GM19193 (cell line): ENCODE measurements around the gene CDH20.

Experiments
- POLR2A ChIP-seq: IDR thresholded peaks from 4 replicates; pipeline ENCODE4 v1.6.1; 2011; ENCODE audit not compliant: insufficient read depth, insufficient read length; ENCODE audit errors: extremely low read depth

Gene CDH20

DNA sequence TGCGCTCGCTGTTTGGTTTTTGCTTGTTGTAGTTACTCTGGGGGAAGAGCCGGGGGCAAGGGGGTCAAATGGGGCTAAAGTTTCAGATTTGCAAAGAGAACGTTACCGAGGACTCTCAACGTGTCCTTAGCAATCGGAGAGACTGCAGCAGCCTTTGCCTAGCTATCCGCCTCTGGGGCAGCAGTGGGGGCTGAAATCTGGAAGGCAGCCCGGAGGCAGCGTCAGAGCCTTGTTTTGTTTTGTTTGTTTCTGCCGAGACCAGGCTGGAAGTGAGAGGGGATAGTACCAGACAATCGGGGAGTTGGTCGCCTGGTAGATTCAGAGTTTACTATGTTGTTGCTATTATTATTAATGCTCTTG, 1.2 kb downstream of the CDH20 start:
- TF ChIP-seq POLR2A, result no peak

DNA sequence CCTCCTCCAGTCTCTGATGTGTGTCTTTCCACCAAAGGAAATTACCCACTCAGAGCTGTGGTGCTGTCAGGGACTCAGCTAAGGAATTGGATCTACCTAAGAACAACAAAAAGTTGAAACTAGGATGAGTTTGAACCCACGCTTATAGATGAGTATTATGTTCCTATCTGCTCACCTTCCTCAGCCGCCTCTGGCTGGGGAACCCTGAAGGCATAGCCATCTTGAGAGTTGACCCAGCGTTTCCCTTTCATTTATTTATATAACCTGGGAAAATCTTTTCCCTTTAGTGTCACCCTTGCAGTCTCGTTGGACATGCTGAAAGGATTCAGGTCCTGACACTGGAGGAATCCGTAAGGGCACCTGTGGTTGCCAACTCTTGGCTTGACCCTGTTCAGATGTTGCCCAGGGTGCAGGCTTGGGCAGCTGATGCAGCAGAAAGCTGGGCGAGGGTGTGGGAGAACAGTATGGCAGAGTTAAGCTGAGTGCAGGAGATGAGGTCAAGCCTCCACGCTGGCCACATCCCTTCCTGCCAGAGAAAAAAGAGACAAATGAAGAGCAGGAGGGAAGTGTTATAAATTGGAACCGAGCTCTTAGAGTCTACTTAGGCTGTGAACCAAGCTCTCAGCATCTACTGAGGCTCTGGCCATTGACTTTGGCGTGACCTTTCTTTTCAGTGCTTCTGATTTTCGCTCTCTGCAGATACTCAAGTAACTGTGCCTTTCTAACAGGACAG, 1.9 kb downstream of the CDH20 start:
- TF ChIP-seq POLR2A, result no peak

DNA sequence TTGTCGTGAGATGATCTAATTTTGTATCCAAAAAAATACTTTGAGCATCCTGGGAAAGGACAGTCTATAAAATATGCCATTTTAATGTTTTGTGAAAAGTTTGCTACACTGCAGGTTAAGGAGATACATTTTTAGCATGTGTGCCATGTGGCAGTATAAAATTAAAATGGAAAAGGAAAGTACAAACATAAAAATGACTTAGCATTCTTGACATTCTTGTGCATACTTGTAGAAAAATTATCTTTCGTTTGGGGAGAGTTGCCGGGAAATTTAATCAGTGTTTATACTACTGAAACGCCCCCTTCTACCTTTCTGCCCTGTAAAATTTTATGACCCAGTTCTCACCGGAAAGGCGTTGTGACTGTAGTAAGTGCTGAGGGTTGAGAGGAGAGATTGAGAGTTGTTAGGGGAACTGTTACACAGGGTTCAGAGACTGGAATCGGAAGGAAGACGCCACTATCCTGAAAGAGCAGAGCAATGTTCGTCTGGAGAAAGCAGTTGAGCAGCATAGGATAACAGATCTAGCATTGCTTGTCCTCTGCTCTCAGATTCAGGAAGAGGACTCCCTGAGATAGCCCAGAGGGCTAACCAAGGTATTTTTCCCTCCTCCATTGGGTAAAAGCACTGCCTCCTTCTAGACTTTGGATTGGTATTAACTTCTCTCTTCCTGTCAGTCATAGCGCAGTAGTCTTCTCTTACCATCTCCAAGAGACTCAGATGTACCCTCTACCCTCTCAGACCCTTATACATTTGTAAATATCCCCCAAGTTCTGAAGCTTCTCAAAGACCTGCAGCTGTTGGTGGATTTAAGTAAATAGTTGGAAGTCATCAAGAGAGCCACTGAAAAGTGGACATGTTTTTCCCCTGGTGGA, 2.7 kb downstream of the CDH20 start:
- TF ChIP-seq POLR2A, result no peak

DNA sequence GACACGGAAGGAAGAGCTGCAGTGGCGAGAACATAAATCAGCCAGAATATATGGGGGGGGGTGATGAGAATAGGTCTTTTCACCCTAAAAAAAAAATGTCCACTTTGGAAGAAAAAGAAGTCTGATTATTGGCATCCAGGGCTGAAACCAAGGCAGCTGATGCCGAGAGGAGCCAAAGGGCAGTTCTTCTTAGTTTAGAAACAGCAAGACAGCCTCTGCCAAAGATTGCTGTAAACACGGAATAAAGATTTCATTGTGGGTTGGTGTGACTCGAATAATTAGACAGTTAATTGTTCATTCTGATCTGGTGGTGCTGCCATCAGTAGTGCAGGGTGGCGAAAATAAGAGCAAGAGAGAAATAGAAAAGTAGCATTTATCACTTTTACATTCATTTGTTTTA, 3.5 kb downstream of the CDH20 start:
- TF ChIP-seq POLR2A, result no peak

DNA sequence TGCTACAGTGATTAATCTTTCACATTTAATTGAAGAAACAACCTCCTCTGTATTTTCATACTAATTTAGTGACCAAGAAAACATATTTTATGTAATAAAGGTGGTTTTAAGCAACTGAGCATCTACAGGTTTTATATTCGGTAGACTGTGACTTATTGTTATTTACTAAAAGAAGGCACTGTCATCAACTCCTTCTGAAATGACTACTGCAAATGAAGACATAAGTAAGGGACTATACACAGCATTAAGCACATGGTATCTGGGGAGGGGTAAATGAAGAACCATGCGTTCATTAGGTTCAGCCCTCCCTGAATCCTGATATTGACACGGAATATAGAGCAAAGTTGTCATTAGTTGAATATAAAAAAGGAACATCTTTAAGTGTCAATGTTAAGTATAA, 4.3 kb downstream of the CDH20 start:
- no peak for TF ChIP-seq POLR2A

DNA sequence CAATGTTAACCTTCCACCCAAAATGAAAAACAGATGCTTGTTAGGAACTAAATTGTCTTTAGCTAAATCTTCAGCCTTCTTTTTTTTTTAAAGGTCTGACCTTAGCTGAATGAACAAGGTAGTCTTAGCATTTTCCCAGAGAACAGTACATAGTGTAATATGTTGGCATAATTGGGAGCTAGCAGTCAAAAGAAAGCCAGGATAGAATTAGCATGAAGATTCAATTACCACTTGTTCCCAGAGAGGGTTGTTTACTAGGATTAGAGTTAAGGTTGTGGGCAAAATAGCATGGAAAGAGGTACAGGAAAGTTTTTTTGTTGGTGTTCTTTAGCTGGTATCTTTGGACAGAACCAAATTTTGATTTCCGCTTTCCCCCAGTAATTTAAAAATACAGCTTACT, 6.9 kb downstream of the CDH20 start:
- no peak for TF ChIP-seq POLR2A

DNA sequence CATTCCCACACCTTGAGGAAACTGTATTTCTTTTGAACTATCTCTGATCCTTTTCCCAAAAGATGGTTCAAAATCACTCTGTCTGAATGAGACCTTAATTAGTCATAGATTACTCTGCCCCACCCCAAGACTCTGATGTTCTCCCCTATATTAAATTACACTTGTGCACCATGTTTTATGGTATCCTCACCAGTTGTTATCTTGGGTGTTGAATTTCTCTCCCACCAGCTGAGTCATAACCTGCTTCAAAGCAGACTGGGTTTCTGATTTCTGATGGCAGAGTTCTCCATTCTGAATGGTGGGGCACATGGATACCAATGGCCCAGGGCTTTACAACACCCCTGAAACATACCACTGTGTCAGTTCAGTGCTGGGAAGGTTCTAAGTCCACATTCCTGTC, 15.0 kb downstream of the CDH20 start:
- TF ChIP-seq POLR2A, result no peak

DNA sequence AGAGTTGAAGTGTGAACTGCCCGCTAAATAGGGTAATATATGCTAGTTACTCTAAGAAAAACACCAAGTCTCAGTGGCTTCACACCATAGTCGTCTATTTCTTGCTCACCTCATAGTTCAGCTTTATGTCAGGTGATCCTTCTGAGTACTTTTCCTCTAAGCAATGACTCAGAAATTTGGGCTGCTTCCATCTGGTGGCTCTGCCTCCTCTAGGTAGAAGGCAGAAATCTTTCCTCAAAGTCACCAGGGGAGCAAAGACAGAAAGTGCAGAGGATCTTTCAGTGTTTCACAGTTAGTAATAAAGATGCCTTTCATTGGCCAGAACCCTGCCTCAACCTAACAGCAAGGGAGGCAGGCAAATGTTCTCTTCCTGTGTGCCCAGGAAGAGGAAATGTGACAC, 17.3 kb downstream of the CDH20 start:
- no peak for TF ChIP-seq POLR2A

DNA sequence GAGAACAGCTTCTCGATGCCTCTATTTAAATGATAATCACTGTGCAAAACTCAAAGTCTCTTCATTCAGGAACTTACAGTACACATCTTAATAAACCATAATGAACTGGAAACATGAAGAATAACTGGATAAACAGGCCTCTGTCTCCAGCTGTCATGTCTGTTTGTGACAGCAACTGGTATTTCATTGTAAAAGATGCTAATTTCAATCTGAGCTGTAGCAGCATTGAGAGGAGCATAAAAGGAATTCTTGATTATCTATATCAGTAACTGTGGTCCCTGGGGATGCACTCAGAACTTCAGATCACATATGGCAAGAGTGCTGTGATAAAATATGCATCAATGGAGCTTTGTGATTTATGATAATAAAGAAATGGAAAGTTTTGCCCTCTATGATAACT, 18.8 kb downstream of the CDH20 start:
- TF ChIP-seq POLR2A, result no peak

DNA sequence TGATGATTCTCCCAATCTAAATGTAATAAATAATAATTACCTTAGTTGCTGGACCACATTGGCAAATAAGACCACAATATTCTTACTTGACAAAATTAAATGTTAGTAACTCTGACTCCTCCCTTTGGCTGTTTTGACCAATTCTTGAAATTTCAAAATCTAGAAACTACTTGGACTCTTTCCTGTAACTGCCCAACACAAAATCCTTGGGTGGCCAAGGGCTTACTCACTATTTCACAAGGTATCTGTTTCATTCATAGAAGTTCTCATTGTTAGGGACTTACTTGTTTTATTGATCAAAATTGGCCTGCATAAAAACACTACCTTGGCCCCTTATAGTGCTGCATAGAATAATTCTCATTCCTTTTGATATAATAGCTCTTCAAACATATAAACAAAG, 19.4 kb downstream of the CDH20 start:
- TF ChIP-seq POLR2A, result no peak

DNA sequence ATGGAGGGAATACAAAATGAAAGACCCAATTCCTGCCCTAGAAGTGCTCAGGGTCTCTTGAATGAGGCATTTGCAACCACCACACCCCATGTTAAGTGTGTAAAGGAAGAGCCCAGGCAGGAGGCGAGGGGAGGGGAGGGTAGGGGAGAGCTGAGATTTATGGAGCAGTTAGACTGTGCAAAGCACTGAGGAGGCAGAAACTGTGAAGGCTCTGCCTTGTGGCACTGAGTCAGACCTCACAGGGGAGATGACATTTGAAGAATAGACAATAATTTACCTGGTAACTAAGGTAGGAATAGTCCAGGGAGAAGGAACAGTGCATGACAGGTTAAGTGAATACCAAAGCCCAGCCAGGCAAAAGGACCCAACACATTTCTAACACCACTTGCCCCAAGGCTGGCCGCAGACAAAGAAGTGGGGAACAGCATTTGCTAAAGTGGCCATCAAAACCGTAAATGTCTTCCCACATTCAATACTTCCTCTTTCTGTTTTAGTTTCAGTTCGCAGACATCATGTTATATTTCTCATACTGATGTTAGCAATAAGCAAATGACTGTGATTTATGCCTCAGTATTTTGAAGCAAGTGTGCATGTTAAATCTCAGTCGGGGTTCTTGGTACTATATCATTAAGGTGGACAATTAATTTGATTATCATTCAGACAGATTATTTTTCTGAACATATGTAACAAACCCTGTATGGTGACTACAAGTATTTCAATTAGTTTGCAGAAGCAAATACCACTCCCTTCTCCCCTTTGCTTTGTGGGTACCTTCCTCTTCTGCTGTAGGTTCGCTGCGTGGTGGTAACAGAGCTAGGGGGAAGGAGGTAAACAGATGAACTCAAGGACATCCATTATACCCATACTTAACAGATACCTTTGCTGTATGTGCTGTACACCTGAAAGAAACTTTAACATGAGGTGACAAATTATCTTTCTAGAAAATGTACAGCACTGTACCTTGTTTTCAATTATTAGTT, 27.5 kb downstream of the CDH20 start:
- TF ChIP-seq POLR2A, result no peak

DNA sequence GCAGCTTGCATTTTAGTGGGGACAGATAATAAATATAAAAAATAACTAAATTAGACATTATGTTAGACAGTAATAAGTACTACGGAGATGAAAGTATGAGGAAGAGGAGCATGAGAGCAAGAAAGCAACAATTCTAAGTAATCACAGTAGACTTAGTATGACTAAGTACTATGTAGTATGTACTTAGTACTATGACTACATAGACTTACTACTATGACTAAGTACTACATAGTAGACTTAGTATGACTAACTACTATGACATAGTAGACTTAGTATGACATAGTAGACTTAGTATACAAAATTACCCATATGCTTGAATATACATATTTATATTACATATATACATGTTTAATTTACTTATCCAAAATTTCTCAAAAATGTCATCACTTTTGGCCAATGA, 29.3 kb downstream of the CDH20 start:
- no peak for TF ChIP-seq POLR2A

DNA sequence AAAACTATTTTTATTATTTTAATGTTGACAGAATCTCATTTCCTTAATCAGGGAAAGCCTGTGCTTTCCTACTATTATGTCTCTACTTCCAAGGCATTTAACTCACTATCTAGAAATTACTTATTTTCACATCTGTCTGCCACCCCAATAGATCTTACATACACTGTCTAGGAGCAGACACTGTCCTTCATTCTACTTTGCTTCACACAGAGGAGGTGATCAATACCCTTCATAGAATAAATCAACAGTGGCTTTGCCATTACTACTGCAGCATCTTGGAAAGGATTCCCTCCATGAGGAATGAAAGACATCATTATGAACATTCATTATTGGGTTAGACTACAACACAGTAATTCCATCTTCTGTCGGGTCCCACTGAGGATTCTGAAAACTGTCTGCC, 31.7 kb downstream of the CDH20 start:
- no peak for TF ChIP-seq POLR2A

DNA sequence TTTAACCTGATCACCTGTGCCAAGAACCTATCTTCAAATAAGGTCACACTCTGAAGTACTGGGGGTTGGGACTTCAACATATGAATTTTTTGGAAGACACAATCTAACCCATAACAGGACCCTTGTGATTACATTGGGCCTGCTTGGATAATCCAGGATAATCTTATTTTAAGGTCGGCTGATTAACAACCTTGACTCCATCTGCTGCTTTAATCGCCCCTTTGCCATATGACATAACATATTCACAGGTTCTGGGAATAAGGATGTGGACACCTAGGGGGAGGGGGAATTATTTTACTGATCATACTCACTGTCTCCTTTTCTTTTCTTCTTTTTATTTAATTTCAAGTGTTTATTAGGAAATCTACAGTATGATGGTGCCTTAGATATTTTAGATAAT, 34.8 kb downstream of the CDH20 start:
- no peak for TF ChIP-seq POLR2A

DNA sequence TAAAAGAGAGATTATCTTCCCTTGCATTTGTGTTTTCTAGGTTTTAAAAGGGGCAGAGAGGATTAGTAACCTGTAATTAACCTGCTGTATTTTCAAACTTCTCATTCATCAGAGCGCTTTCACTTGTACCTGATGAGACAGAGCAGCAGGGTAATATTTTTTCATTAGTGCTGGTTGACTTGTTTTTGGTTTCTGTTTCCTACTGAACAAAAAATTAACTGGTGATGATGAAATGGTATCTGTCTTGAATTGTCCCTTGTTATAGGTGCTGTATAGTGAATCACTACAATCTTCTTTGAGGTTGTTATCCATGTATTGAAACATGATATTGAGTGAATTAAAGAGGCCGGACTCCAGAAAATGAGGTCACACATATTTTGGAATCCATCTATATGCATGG, 37.9 kb downstream of the CDH20 start:
- no peak for TF ChIP-seq POLR2A

DNA sequence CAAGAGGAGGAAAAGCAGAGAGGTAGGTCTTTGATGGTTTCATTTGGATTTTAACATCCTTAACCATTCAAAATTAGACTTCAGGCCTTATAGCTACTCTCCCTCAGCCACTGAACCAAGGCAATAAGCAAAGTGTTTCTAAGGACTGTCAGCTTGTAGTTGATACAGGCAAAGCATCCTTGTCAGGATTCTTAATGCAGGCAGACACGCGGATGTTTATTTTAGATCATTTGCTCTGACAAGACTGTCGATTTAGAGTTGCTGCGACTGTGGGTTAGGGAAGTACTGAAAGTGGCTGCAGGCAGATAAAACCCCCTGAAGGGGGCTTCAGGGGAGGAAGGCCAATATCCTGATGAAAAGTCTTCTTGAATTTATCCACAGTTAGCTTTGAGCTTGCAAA, 46.6 kb downstream of the CDH20 start:
- TF ChIP-seq POLR2A, result no peak

DNA sequence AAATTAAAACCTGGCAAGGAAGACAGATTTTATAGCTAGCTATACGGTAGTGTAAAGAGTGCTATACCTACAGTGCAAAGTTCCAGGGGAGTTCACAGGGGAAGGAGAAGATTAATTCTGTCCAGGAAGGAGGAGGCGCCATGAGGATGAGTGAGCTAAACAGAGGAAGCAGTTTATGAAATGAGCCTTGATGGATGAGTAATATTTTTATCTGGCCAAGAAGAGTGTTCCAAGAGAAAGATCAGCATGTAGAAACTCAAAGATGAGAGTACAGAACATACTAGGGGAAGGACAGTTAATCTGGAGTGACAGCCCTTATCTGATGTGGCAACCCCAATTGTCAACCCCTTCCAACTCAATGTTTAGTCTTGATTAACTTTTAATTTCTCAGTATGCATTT, 54.8 kb downstream of the CDH20 start:
- TF ChIP-seq POLR2A, result no peak
